Renal cortical epithelial cell (primary cell): Measurements from ENCODE around the gene FOXRED1. TPM values are rescaled to one million over a fixed set of nuclear protein-coding genes. Genes with fewer than 3 reads are reported as not detected.
"Not testable (repeated sequence)": the region's sequence is repeated elsewhere in the genome, so short reads cannot be mapped to it uniquely, and the experiment has no call there.

Source experiments
- DNase-seq: peaks from one replicate; pipeline ENCODE4 v3.0.0-alpha.2; 2011; ENCODE audit warnings: low read depth
- total RNA-seq: library from RNA; depleted of rRNA; stranded (reverse); fragments of >200 nt; gene quantifications from 2 replicates; pipeline ENCODE4 v1.2.3, GENCODE V29; 2014

FOXRED1 gene
- total RNA-seq, 1 donor from 2014 or later: 16.3 TPM

GRCh38 chr11:126277322-126277721 lies 8.4 kb downstream of the FOXRED1 start:
- no peak for DNase-seq

- no peak for DNase-seq
These were observed 8.8 kb downstream of the FOXRED1 start for GRCh38 chr11:126277780-126278179.

- DNase-seq: no peak
These were observed 10.2 kb downstream of the FOXRED1 start for GRCh38 chr11:126279191-126279590.

GRCh38 chr11:126280595-126280994 lies 11.6 kb downstream of the FOXRED1 start:
- no peak for DNase-seq

GRCh38 chr11:126281245-126281644 lies 12.3 kb downstream of the FOXRED1 start:
- no peak for DNase-seq

- DNase-seq: no peak
These were observed 12.8 kb downstream of the FOXRED1 start for GRCh38 chr11:126281666-126282175.

GRCh38 chr11:126282361-126282735 lies 13.4 kb downstream of the FOXRED1 start:
- DNase-seq: no peak

GRCh38 chr11:126282736-126283591 lies 14.0 kb downstream of the FOXRED1 start, which contains the start of gene TIRAP:
TSS of gene TIRAP (plus strand) at chr11:126283093. CDS start at chr11:126290895, 7,802 bp downstream.
- peak; percentile 61 for DNase-seq

- DNase-seq: peak; percentile 95
These were observed 15.9 kb downstream of the FOXRED1 start for GRCh38 chr11:126284829-126285228.

GRCh38 chr11:126288237-126288636 lies 19.3 kb downstream of the FOXRED1 start:
- no peak for DNase-seq

- DNase-seq: no peak
These were observed 21.9 kb downstream of the FOXRED1 start for GRCh38 chr11:126290887-126291286.

- no peak for DNase-seq
These were observed 24.8 kb downstream of the FOXRED1 start for GRCh38 chr11:126293726-126294125.

GRCh38 chr11:126297004-126297403 lies 28.1 kb downstream of the FOXRED1 start:
- no peak for DNase-seq

GRCh38 chr11:126303623-126304456 lies 34.9 kb downstream of the FOXRED1 start, which contains the start of gene DCPS:
TSS of gene DCPS (plus strand) at chr11:126304060. CDS start at chr11:126304081, 21 bp downstream.
- DNase-seq: peak; percentile 71

GRCh38 chr11:126304457-126305075 lies 35.6 kb downstream of the FOXRED1 start:
- DNase-seq: no peak

- DNase-seq: no peak
These were observed 36.7 kb downstream of the FOXRED1 start for GRCh38 chr11:126305699-126306098.

- peak; percentile 33 for DNase-seq
These were observed 38.8 kb downstream of the FOXRED1 start for GRCh38 chr11:126307706-126308105.

GRCh38 chr11:126308271-126308671 lies 39.3 kb downstream of the FOXRED1 start:
- DNase-seq: no peak

- not testable (repeated sequence) for DNase-seq
These were observed 39.8 kb downstream of the FOXRED1 start for GRCh38 chr11:126308771-126309170.

GRCh38 chr11:126310200-126310991 lies 41.4 kb downstream of the FOXRED1 start:
- DNase-seq: peak; percentile 51

- no peak for DNase-seq
These were observed 42.0 kb downstream of the FOXRED1 start for GRCh38 chr11:126310992-126311310.
